GM18526 (cell line): ENCODE measurements around the gene NEDD4L.

Experiments used
- POLR2A ChIP-seq: IDR thresholded peaks from 3 replicates; pipeline ENCODE4 v1.6.1; 2011; ENCODE audit not compliant: insufficient read length; ENCODE audit errors: extremely low read depth

The NEDD4L gene

DNA sequence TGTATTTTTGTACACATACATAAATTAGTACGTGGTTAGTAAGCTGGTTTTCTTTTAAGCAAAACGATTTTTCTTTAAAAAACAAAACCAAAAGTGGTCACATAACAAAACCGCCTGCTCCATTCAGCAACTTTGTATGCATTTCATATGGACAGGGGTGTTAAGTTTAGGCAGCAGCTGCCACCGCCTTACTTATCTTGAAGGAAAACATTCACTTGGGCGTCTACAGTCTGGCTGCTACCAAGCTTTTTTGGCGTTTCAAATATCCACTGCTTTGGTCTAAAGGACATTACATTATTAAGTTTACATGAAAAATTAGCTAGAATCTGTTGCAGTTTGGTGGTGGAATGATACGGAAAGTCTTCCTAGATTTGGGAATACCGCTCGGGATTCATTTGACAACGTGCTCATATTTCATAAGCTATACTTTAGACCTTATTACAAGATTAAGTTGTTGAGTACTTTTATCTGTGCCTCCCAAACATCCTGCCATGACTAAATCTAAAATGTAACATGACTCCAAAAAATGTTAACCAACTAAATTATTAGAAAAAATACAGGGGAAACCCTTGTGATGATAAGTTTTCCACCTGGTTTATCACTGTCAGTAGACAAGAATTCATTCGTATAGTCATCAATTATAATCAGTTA is 214.8 kb downstream of the NEDD4L start:
- TF ChIP-seq POLR2A: no peak

DNA sequence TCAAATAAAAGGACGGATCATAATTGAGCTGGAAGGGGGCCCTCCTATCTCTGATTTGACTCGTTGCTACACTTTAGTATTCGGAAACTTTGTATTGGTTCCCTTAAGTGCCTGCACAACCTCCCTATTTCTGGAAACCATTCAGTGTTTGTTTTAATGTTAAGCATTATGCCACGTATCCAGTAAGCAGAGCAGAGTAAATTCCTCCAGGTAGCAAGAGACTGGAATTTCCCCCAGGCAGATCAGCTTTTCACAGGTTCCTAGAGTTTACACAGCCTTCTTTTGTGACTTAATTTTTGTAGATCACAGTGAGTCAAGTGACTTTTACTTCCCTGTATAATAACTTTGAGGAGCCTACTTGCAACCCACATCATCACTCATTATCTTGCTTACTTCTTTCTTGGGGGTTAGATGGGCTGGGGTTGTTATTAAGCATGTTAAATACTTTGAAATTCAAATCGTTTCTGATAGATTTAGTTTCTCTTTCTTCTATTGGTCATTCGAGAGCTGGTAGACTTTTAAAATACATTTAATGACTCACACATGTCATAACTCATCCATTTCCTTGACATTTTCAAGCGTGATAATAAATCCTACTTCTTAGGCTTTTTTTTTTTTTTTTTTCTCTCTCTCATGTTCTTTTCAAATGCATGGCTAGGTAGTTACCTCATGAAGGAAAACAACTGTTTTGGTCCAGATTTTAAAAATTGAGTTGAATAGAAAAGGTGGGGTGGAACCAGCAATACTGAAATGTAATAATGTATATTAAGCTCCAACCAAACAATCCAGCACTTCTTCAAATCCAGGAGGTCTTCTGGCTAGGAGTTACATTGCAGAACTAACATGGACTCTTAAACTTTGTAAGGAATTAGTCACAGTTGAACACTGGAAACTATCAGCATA is 219.3 kb downstream of the NEDD4L start:
- no peak for TF ChIP-seq POLR2A

DNA sequence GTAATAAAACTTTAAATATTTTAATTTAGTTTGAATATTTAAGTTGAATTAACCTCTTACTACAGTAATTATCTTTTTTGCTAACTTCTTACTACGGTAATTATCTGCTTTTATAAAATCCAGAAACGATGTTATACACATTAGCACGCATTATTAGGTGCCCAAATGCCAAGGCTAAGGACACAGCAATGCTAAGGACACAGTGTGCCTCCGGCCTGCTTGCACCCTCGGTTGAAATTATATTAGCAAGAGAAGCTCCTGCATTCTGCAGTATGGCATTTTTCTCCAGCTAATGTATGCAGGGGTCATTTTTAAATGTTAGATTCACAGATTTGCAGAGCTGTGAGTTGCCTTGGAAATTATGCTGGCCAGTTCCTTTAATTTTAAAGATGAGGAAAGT is 220.0 kb downstream of the NEDD4L start:
- TF ChIP-seq POLR2A: no peak

DNA sequence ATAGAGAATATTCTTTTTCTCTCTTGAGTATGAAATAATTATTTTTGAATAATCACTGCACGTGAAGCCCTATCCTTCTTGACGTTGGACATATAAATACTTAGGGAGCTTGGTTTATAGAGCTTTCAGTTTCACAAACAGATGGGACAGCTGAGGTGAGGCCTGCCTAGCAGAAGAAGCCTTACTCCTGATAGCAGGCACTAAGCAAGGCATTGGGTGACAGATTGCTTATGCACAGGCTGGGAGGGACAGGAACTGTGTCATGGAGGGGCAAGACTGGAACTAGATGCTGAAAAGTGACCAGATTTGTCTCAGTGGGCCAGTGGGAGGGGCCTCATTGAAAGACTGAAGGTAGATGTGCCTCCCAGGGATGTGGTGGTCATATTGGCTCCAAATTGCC is 220.8 kb downstream of the NEDD4L start:
- TF ChIP-seq POLR2A: no peak

DNA sequence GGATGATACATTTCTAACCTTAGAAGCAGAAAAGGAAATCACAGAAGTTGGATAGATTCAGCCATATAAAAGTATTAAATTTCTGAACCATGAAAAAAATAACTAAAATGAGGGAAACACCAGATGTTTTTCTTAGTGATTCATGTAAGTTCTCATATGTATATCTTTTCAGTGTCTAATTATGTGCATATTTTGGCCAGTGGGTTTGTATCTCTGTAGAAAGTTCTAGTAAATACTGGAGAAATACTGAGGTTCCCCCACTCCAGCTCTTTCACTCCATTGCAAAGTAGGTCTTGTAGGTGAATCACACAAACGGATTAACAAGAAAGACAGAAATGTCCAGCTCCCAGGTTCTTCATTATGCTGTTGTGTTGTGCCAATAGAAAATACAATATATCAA is 222.3 kb downstream of the NEDD4L start:
- TF ChIP-seq POLR2A: no peak

DNA sequence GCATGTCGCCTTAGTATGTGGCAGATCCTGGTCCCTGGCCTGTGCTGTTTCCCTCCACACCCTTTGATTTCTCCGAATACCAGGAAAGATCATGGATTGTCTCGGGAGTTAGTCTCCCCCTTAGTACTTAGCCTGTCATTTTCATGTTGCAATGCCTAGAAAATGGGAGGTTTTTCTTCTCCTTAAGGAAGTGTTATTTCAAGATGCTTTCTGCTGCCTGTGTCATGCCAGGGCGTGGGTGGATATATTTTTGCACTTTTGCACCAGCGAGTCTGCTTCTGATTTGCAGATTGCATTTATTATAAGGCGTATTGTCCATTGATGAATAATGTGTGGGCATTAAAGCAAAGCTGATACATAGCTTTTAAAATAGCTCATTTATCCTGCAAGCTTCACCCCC is 223.5 kb downstream of the NEDD4L start:
- TF ChIP-seq POLR2A: no peak

DNA sequence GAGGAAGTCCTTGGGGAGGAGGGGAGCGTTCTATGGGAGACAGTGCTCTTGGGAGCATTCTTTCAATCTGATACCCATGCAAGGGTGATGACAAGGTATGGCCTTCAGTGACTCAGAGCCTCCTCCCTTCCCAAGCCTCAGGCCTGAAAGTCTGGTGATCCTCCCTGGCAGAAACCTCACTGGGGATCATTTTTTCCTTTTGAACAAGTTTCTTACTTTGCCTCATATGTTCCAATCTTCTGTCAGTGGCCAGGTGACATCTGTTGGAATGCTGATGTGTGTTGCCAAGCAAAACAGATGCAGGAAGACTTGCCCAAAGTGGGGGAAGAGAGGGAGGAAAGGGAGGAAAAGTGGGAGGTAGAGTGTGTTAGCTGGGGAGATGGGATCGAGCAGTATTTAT is 224.8 kb downstream of the NEDD4L start:
- no peak for TF ChIP-seq POLR2A

DNA sequence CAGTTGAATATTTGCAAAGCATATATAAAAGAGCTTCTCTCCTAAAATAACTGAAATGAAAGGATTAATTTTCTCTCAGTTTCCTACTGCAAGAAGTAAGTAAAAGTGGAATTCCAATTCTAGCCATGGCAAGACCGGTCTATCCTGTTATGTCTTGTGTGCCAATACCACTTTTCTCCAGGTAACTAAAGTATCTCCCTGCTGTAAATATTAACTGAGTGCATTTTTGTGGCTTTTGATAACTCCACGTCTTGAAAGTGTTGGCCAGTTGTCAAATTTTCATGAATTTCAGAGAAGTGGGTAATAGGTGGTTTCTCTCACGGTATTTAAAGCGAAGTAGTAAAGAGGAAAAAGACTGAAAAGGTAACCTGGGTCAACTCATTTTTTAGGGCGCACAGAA is 225.9 kb downstream of the NEDD4L start:
- no peak for TF ChIP-seq POLR2A

DNA sequence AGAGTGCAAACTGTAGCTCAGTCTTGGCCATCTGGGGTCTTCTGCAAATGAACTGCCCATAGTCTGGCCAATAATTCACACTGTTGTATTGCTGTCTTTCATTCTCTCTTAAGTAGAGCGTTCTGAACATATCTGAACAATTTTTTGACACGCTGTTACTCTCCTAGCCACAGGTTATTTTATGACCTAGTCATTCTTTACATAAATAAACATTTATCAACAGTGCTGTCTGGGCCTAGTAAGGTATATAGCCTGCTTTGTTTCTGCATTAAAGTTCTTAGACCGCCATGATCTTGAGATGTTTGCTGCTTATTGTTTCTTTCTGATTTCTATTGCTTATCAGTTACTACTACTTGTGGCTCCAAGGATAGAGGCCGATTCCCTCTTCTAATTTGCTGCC is 226.4 kb downstream of the NEDD4L start:
- no peak for TF ChIP-seq POLR2A

DNA sequence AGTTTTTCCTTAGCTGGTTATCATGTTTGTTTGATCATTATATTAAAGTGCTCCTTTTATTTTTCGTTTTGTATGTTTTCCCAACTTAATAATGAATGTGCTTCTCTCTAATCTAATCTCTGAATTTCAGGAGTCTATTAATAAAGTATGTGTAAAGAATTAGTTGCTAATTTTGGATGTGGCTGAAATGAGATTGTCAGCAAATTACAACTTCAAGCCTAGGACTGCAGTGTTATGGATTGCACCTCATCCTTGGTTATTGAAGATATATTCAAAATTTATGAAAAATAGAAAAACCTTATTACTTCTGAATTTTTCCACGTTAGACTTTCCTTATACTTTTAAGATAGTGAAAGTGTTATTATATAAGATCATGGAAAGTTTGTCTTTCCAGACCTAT is 227.7 kb downstream of the NEDD4L start:
- no peak for TF ChIP-seq POLR2A

DNA sequence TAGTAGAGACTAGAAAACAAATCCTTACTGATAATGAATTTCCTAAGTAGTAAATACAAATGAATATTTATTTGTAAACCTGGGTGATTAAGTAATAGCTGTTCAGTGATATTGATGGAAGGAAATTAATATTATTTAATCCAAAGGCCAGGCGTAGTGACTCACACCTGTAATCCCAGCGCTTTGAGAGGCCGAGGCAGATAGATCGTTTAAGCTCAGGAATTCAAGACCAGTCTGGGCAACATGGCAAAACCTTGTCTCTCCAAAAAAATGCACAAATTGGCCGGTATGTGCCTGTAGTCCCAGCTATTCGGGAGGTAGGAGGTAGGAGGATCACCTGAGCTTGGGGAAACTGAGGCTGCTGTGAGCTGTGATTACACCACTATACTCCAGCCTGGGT is 228.2 kb downstream of the NEDD4L start:
- TF ChIP-seq POLR2A: no peak

DNA sequence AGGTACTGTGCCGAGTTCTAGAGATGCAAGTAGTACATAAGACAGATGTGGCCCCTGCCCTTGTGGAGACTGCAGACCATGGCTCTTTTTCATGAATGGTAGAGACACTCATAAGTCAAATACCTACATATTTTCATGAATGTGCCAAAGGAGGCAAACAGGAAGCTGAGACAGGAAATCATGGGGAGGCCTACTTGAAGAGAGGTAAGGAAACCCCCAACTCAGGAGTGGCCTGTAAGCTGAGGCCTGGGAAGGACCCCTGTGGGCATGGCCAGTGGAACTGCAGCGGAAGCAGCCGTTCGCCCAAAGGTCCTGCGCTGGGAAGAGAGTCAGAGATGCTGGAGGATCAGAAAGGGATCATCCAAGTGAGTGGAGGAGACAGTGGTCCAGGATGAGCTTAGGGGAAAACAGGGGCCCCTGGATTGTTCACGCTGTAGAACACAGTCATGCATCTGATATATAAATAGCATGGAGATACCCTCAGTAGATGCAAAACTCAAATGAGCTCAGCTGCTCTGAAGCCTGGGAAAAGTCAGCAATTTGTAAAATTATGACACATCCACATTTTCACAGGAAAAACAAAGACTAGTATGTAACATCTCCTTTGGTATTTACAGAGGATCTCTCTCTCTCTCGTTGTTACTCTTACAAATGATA is 228.9 kb downstream of the NEDD4L start:
- no peak for TF ChIP-seq POLR2A

DNA sequence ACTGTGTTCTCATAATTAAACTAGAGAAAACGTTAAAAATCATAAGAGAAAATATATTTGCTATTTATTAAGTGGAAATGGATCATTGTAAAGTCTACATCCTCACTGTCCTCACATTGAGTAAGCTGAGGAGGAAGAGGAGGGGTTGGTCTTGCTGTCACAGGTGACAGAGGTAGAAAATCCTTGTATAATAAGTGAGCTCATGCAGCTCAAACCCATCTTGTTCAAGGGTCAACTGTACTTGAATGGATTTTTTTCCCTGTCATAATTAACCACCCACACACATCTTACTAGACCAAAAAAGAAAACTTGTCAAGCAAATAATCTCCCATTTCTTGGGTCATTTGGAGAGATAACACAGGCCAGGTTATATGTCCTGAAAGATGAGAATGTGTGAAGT is 231.2 kb downstream of the NEDD4L start:
- no peak for TF ChIP-seq POLR2A

DNA sequence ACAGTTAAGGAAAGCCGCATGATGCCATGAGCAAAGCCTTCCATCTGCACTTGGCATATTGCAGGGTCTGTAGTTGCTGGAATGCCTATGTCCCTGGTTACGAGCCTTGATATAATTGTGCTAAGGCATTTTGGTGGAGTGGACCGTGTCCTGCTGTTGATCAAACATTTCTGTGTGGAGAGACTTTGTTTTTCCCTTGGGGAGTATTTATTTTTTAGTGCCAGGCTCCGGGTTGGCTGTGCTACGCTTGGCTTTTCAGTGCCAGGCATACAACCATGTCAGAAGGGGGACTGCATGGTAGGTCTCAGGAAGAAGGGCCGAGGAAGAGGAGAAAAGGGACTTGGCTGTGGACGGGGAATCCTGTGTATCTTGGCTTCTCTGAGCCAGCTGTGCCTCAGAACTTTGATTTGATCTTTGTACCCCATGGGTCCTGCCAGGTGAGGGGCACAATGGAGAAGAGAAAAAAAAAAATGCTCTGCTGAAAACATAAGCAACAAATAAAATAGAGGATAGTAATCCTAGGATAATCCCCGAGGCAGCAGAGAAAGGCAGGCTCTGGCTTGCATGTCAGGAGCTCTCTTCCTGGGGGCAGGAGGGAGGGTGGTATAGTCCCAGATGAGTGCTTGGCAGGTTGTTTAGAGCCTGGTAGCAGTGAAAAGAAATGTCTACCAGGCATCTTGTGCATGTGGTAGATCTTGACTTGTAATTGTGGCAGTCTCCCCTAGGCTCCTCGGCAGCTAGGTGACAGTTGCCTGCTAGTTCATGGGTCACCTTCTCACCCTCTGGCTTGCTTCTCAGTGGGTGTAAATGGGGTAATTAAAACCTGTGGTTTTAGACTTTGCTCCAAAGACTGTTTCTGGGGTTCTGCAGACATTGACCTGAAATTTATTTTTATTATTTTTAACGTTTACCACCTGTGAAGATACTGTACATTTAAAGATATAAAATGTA is 233.0 kb downstream of the NEDD4L start:
- no peak for TF ChIP-seq POLR2A

DNA sequence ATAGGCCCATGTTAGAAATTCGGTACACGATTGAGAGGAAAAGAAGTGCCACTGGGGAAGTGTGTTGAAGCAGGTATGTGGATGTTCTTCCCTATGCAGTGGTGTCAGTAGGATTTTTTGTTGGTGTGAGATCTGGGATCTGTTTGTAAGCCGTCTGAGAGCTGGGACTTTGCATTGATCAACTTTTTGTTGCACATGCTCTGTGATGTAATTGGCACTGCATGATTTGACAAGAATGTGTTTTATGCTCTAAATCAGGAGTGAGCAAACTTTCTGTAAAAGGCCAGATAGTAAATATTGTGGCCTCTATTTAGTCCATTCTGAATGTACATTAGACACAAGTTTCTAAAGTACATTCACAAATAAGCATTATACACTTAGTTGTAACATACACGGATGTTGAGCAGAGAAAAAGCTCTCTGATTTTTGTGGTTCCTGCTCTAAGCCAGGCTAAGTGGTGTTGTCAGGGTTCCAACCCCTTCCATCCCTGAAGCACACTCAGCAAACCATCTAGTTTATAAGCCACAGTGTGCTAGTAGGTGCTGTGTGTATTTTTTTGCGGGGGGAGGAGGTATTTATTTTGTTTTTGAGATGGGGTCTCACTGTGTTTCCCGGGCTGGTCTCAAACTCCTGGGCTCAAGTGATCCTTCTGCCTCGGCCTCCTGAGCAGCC is 235.6 kb downstream of the NEDD4L start:
- no peak for TF ChIP-seq POLR2A

DNA sequence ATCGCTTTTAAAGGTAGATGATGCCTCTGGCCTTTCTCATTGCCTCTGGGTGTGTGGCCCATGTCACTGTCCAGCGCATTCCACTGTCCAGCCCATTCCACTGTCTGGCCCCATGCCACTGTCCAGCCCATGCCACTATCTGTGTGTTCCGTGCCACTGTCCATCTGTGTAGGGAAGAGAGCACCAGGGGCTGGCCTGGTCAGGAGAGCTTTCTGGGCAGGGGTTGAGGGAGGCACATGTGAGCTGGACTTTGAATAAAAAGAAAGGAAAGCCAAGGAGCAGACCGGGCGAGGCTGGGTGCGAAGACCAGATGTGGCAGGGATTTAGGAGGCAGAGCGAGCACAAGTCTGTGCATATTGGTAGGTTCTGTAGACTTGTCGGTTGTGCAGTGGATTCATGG is 236.2 kb downstream of the NEDD4L start:
- no peak for TF ChIP-seq POLR2A
